GM12891 (cell line): ENCODE measurements around the gene DHRSX.
"Not testable (repeated sequence)": the region's sequence is repeated elsewhere in the genome, so short reads cannot be mapped to it uniquely, and the experiment has no call there.

Experiments
- DNase-seq: peaks from one replicate; pipeline ENCODE4 v3.0.0; 2011; ENCODE audit warnings: low spot score; ENCODE audit not compliant: insufficient read length
- FAIRE-seq: peaks from 2 replicates; lab custom pipeline; 2011; peaks lifted over from hg19 to GRCh38; lab: Jason Lieb, UNC
- PAX5 ChIP-seq: IDR thresholded peaks from 2 replicates; pipeline ENCODE4 v1.6.1; 2011; ENCODE audit warnings: low read length, moderate library complexity, mild to moderate bottlenecking; ENCODE audit not compliant: insufficient read depth, severe bottlenecking
- POLR2A ChIP-seq: IDR thresholded peaks from 2 replicates; pipeline ENCODE4 v1.6.1; 2011; ENCODE audit warnings: low read depth, low read length, control low read depth
- POLR2AphosphoS5 ChIP-seq: IDR thresholded peaks from 2 replicates; pipeline ENCODE4 v1.6.1; 2011; ENCODE audit warnings: low read depth, low read length, control low read depth
- POU2F2 ChIP-seq: IDR thresholded peaks from 2 replicates; pipeline ENCODE4 v1.6.1; 2011; ENCODE audit warnings: low read depth, mild to moderate bottlenecking, control low read depth, low read length, moderate library complexity
- SPI1 ChIP-seq: IDR thresholded peaks from 2 replicates; pipeline ENCODE4 v1.6.1; 2011; ENCODE audit warnings: low read depth, low read length, control low read depth
- TAF1 ChIP-seq: IDR thresholded peaks from 2 replicates; pipeline ENCODE4 v1.6.1; 2011; ENCODE audit warnings: low read depth, low read length, control low read depth

The DHRSX gene

DNA sequence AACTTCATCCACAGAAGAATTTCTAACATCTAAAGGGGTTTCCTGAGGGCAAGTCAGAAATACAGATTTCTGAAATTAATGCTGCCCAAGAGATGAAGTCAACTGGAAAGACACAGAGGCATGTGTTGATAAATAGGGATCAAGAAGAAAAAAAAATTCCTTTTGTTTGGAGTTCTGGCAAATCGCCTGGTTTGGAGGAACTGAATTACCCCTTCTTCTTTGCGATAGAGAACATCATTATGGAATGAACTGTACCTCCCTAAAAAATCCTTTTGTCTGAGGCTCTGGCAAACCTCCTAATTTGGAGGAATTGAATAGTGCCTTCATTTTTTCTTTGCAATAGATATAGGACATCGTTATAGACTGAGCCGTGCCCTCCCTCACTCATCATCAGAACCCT lies 200.9 kb downstream of the DHRSX start:
- DNase-seq (no peak), FAIRE-seq (no peak)
- TF ChIP-seq POU2F2 = no peak
- TF ChIP-seq POLR2A = no peak
- TF ChIP-seq TAF1 = no peak
- TF ChIP-seq POLR2AphosphoS5 = no peak
- TF ChIP-seq SPI1 = no peak
- no peak for TF ChIP-seq PAX5

DNA sequence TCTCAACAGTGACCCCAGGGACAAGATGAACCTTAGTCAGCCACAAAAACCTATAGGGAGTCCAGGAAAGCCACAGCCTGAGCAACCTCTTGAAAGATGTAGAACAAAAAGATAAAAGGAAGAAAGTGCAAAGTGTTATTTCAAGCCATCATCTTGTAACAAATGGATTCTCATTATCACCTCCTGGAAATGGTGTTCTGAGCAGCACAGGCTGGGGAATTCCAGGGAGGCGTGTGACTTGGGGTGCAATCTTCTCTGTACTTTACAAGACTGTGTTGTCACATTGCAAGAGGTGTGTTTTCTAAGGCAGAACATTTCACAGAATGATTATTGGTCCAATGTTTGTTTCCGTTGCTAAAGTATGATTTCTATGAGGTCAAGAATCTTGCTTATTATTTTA lies 214.0 kb downstream of the DHRSX start:
- no peak for TF ChIP-seq POLR2A
- TF ChIP-seq SPI1 = no peak
- no peak for TF ChIP-seq POLR2AphosphoS5
- TF ChIP-seq PAX5 = no peak
- no peak for TF ChIP-seq POU2F2
- TF ChIP-seq TAF1 = no peak
- no peak for DNase-seq
- FAIRE-seq = no peak

DNA sequence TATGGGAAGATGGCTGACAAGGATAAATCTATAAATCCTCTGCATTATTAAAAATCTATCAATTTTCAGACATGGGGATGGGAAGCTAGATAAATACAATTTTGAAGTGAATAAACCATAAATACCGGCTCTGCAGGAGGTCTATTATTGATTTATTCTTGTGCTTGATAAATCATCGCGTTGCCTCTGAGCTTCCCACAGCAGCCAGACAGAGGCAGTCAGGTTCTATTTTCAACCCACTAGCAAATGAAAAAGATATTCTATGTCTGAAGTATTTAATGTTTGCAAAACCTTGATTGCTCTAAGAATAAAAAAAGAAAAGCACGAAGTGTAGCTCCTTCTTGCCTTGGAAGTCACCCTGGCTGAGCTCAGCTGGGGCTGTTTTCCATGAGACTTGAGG lies 216.2 kb downstream of the DHRSX start:
- DNase-seq = no peak
- no peak for FAIRE-seq
- TF ChIP-seq POLR2AphosphoS5 = no peak
- no peak for TF ChIP-seq PAX5
- TF ChIP-seq SPI1 = no peak
- no peak for TF ChIP-seq POU2F2
- TF ChIP-seq POLR2A = no peak
- no peak for TF ChIP-seq TAF1

GRCh38 chrX:2284133-2284532 lies 216.6 kb downstream of the DHRSX start:
- DNase-seq (no peak), FAIRE-seq (no peak)
- TF ChIP-seq PAX5 = no peak
- TF ChIP-seq POU2F2 = no peak
- TF ChIP-seq SPI1 = no peak

GRCh38 chrX:2283111-2283859 lies 217.5 kb downstream of the DHRSX start:
- no peak for FAIRE-seq
- no peak for DNase-seq
- TF ChIP-seq POLR2AphosphoS5 = no peak
- no peak for TF ChIP-seq POLR2A
- no peak for TF ChIP-seq PAX5
- no peak for TF ChIP-seq TAF1
- no peak for TF ChIP-seq POU2F2
- no peak for TF ChIP-seq SPI1

- no peak for TF ChIP-seq POLR2AphosphoS5
- no peak for TF ChIP-seq POLR2A
- no peak for TF ChIP-seq TAF1
- TF ChIP-seq SPI1 = no peak
- TF ChIP-seq POU2F2 = no peak
- TF ChIP-seq PAX5 = no peak
- DNase-seq (no peak), FAIRE-seq (no peak)
These were observed 218.2 kb downstream of the DHRSX start for GRCh38 chrX:2282490-2283090.

DNA sequence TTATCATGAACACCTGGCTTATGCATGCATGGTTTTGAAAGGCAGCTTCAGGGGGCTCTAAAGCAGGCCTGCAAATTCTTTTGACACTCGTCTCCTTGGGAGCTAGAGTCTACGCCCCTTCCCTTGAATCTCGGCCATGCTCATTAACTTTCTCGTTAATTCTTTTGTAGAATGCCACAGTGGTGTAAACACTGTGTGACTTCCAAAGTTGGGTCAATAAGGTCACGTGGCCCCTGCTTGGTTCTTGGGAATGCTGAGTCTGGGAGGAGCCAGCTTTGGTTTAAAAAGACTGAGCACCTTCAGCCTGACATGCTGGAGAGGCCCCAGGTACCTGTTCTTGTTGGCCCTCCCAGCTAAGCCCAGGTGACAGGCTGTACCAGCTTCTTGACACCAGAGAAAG lies 228.4 kb downstream of the DHRSX start:
- no peak for DNase-seq
- TF ChIP-seq SPI1 (no peak), POLR2AphosphoS5 (no peak), POLR2A (no peak), PAX5 (no peak), POU2F2 (no peak), TAF1 (no peak)
- no peak for FAIRE-seq

GRCh38 chrX:2271595-2271994 lies 229.2 kb downstream of the DHRSX start:
- not testable (repeated sequence) for DNase-seq, FAIRE-seq

GRCh38 chrX:2270783-2271182 lies 230.0 kb downstream of the DHRSX start:
- not testable (repeated sequence) for FAIRE-seq, DNase-seq

- FAIRE-seq (no peak), DNase-seq (no peak)
- TF ChIP-seq TAF1 = no peak
- no peak for TF ChIP-seq POLR2A
- TF ChIP-seq SPI1 = no peak
- no peak for TF ChIP-seq POLR2AphosphoS5
- no peak for TF ChIP-seq POU2F2
- TF ChIP-seq PAX5 = no peak
These were observed 232.9 kb downstream of the DHRSX start for GRCh38 chrX:2267890-2268289.
